Chondrocyte (in vitro differentiated cells): ENCODE measurements around the gene PFDN1. TPM values are rescaled to one million over a fixed set of nuclear protein-coding genes. Genes with fewer than 3 reads are reported as not detected.
A peak's percentile ranks its signal among the peaks of the same experiment; 100 is the strongest.

Source experiments
- DNase-seq: peaks from one replicate; pipeline ENCODE4 v3.0.0; 2021; ENCODE audit warnings: mixed read lengths, low spot score
- H3K27ac Mint-ChIP-seq: one replicate; pipeline ENCODE4 v1.8.0; 2021; ENCODE audit warnings: mild to moderate bottlenecking, moderate library complexity, mixed read lengths; ENCODE audit not compliant: unreplicated experiment
- H3K27me3 Mint-ChIP-seq: 2 replicates; pipeline ENCODE4 v1.8.0; 2021; ENCODE audit warnings: low read depth, mixed read lengths
- H3K36me3 Mint-ChIP-seq: 2 replicates; pipeline ENCODE4 v1.8.0; 2021; ENCODE audit warnings: low read depth, mixed read lengths
- H3K4me1 Mint-ChIP-seq: 2 replicates; pipeline ENCODE4 v1.8.0; 2021; ENCODE audit warnings: low read depth, mild to moderate bottlenecking, mixed read lengths
- H3K4me3 Mint-ChIP-seq: one replicate; pipeline ENCODE4 v1.8.0; 2021; ENCODE audit warnings: mild to moderate bottlenecking, moderate library complexity, mixed read lengths; ENCODE audit not compliant: unreplicated experiment
- H3K9me3 Mint-ChIP-seq: 2 replicates; pipeline ENCODE4 v1.8.0; 2021; ENCODE audit warnings: low read depth, mixed read lengths
- CTCF ChIP-seq: fragments of 200-600 bp; sonication (generic); IDR thresholded peaks from 2 replicates; pipeline ENCODE4 v1.5.0; 2021; ENCODE audit warnings: antibody characterized with exemption, mild to moderate bottlenecking, moderate library complexity
- total RNA-seq: library from RNA; stranded (reverse); gene quantifications from 3 replicates; pipeline ENCODE4 v1.2.1, GENCODE V29; 2021

PFDN1 gene
- total RNA-seq, 1 donor from 2014 or later, result 44.5 TPM

- Mint-ChIP-seq H3K27me3 (no peaks in the 10 kb centered on the region), H3K36me3 (no peaks in the 10 kb centered on the region), H3K4me3 (no peak overlapping the region), H3K9me3 (no peaks in the 10 kb centered on the region), H3K27ac (no peak overlapping the region), H3K4me1 (peaks cover 32% of the 10 kb centered on the region)
- DNase-seq, result no peak
- TF ChIP-seq CTCF, result no peak
Measured at GRCh38 chr5:140312791-140313189, 9.9 kb upstream of the PFDN1 start.

DNA sequence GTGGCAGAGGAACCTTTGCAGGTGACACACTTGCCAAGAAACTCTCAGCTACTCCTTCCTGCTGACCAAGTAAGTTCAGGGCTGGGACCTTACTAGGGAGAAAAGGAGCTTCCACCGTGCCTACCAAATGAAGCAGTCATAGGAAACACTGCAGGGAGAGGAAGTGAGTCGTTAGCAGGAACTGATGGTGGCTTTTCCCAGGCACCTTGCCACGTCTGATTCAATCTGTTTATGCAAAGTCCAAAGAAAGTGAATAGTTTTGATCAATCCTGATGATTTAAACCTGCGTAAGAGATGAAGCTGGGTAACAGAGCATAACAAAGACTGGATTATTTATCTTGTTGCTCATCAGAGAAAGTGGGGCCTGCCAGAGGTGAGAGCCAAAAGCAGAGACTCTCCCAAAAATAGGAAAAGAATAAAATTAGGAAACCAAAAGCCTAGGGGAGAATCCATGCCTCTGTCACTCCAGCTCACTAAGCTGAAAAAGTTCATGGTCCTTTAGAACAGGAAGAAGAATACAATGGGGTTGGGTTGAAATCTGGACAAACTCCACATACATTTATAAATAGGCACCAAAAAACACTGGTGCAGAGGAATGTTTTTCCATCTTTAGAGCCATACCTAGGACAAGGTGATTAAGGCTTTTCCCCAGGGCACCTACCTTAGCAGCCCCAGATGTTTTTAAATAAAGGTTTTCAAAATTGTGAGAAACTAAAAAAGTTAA lies 9.3 kb upstream of the PFDN1 start:
- peak overlapping the region; percentile 71 for H3K27ac Mint-ChIP-seq
- no peak for TF ChIP-seq CTCF
- H3K4me3 Mint-ChIP-seq, result no peak overlapping the region
- H3K9me3 Mint-ChIP-seq, result no peaks in the 10 kb centered on the region
- H3K4me1 Mint-ChIP-seq, result peaks cover 31% of the 10 kb centered on the region
- no peaks in the 10 kb centered on the region for H3K27me3 Mint-ChIP-seq
- H3K36me3 Mint-ChIP-seq, result no peaks in the 10 kb centered on the region
- no peak for DNase-seq

GRCh38 chr5:140311011-140311467 lies 8.1 kb upstream of the PFDN1 start:
- peaks cover 31% of the 10 kb centered on the region for H3K4me1 Mint-ChIP-seq
- H3K36me3 Mint-ChIP-seq, result no peaks in the 10 kb centered on the region
- H3K4me3 Mint-ChIP-seq, result no peak overlapping the region
- H3K9me3 Mint-ChIP-seq, result no peaks in the 10 kb centered on the region
- no peak for TF ChIP-seq CTCF
- no peaks in the 10 kb centered on the region for H3K27me3 Mint-ChIP-seq
- no peak for DNase-seq
- peak overlapping the region; percentile 76 for H3K27ac Mint-ChIP-seq

DNA sequence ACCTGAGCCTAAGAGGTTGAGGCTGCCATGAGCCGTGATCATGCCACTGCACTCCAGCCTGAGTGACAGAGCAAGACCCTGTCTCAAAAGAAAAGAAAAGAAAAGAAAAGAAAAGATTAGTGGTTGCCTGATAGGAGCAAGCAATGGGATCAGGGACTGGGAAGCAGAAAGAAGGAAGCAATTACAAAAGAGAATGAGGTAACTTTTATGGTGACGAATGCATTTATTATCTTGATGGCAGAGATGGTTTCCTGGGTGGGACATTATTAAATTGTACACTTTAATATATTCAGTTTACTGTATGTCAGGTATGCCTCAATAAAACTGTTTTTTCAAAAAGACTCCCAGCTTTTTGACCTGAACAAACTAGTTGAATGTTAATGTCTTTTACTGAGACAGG lies 7.5 kb upstream of the PFDN1 start:
- no peak for TF ChIP-seq CTCF
- Mint-ChIP-seq H3K27me3 (no peaks in the 10 kb centered on the region), H3K4me1 (peaks cover 31% of the 10 kb centered on the region), H3K27ac (peak overlapping the region; percentile 76), H3K36me3 (no peaks in the 10 kb centered on the region), H3K9me3 (no peaks in the 10 kb centered on the region), H3K4me3 (no peak overlapping the region)
- DNase-seq, result no peak

DNA sequence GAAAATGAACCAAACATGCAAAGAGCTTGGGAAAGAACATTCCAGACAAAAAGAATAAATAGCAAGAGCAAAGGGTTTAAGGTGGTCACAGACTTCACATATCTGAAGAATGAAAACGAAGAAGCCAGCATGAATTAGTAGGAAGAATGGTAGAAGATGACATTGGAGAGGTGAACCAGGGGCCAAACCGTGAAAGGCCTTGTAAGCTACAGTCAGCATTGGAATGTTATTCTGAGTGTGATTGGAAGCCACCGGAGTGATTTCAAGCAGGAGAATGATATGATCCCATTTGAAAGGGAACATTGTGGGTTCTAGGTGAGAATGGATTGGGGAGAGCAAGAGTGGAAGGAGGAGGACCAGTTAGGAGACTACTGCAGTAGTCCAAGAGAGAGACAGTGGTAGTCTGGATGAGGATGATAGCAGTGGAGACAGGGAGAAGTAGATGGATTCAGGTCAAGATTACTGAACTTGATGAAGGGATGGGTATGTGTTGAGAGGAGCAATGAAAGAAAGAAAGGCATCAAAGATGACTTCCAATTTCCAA lies 6.9 kb upstream of the PFDN1 start:
- no peak for TF ChIP-seq CTCF
- H3K36me3 Mint-ChIP-seq, result no peaks in the 10 kb centered on the region
- H3K4me1 Mint-ChIP-seq, result peaks cover 31% of the 10 kb centered on the region
- no peaks in the 10 kb centered on the region for H3K27me3 Mint-ChIP-seq
- no peak overlapping the region for H3K4me3 Mint-ChIP-seq
- peak overlapping the region; percentile 76 for H3K27ac Mint-ChIP-seq
- DNase-seq, result no peak
- no peaks in the 10 kb centered on the region for H3K9me3 Mint-ChIP-seq
